K562 (cell line): ENCODE data around the gene INMT.

Experiments used
- CGGBP1 ChIP-seq: fragments of 250-450 bp; sonication (Bioruptor Pico); IDR thresholded peaks from 2 replicates; pipeline ENCODE4 v1.9.0; 2021; ENCODE audit warnings: mild to moderate bottlenecking
- CHD2 ChIP-seq: IDR thresholded peaks from 2 replicates; pipeline ENCODE4 v1.6.1; 2011; ENCODE audit warnings: low read depth, low read length
- GTF2A2 ChIP-seq: IDR thresholded peaks from 2 replicates; pipeline ENCODE4 v1.6.1; 2016; ENCODE audit warnings: mild to moderate bottlenecking, missing genetic modification characterization, missing compliant biosample characterization
- POLR3G ChIP-seq: IDR thresholded peaks from 2 replicates; pipeline ENCODE4 v1.6.1; 2011; ENCODE audit not compliant: insufficient read length, insufficient replicate concordance; ENCODE audit errors: extremely low read depth
- SMC3 ChIP-seq: conservative IDR thresholded peaks from 2 replicates; pipeline ENCODE4 v1.6.1; 2011; ENCODE audit warnings: low read depth, low read length, improper control_type of control experiment; ENCODE audit not compliant: insufficient read depth
- TF ChIP-seq, protein P1 (sequence below): fragments of 450-650 bp; IDR thresholded peaks from 2 replicates; pipeline ENCODE4 v1.6.1; 2016; ENCODE audit warnings: missing biosample characterization, missing genetic modification characterization

DNA sequence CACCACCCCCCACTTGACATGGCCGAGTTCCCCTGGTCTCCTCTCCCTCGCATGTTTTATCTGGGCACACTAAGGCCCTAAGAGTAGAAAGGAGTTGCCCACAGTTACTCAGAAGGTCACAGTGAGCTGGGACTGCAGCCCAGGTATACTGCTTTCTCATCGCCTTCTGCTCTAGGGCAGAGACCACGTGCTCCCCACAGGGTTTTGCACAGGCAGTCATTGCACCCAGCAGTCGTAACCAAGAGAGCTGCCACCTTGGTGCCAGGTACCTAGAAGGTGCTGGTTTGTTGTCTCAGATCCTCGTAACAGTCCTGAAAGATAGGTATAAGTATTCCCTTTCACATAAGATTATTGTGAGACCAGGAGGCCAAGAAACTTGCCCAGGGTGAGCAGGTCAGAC lies 21.0 kb downstream of the INMT start:
- TF ChIP-seq CHD2 (no peak), POLR3G (no peak), GTF2A2 (tag) (no peak), SMC3 (no peak), CGGBP1 (no peak)
- TF ChIP-seq, protein P1, sequence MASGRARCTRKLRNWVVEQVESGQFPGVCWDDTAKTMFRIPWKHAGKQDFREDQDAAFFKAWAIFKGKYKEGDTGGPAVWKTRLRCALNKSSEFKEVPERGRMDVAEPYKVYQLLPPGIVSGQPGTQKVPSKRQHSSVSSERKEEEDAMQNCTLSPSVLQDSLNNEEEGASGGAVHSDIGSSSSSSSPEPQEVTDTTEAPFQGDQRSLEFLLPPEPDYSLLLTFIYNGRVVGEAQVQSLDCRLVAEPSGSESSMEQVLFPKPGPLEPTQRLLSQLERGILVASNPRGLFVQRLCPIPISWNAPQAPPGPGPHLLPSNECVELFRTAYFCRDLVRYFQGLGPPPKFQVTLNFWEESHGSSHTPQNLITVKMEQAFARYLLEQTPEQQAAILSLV (tag) = no peak
